SHP77 treated with DMSO at 0.1 percent for 48 hours (cell line): ENCODE results near the gene MIGA1.
"Not testable (repeated sequence)": the region's sequence is repeated elsewhere in the genome, so short reads cannot be mapped to it uniquely, and the experiment has no call there.

Source experiments
- DNase-seq: peaks from one replicate; lab custom pipeline; 2025; lab: John Stamatoyannopoulos, UW

The MIGA1 gene

GRCh38 chr1:77918918-77919317 is 139.5 kb downstream of the MIGA1 start:
- DNase-seq, result not testable (repeated sequence)

GRCh38 chr1:77925518-77925917 is 146.1 kb downstream of the MIGA1 start:
- DNase-seq, result no peak

DNA sequence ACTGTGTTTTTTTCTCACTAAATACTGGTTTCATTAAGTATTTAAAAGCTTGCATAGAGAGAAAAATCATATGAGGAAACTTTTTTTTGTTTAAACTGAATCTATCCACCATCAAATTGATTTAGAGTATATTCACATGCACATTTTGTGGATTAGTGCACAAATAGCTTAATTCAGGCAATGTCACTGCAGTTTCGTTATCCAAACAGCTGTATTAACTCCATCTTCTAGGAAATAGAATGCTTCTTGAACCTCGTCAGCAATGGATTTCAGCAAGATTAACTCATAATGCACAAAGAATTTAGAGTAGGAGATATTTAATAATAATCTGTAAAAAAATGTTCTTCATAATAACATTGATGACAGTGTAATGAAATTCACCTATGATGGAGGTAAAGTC is 146.5 kb downstream of the MIGA1 start:
- no peak for DNase-seq

DNA sequence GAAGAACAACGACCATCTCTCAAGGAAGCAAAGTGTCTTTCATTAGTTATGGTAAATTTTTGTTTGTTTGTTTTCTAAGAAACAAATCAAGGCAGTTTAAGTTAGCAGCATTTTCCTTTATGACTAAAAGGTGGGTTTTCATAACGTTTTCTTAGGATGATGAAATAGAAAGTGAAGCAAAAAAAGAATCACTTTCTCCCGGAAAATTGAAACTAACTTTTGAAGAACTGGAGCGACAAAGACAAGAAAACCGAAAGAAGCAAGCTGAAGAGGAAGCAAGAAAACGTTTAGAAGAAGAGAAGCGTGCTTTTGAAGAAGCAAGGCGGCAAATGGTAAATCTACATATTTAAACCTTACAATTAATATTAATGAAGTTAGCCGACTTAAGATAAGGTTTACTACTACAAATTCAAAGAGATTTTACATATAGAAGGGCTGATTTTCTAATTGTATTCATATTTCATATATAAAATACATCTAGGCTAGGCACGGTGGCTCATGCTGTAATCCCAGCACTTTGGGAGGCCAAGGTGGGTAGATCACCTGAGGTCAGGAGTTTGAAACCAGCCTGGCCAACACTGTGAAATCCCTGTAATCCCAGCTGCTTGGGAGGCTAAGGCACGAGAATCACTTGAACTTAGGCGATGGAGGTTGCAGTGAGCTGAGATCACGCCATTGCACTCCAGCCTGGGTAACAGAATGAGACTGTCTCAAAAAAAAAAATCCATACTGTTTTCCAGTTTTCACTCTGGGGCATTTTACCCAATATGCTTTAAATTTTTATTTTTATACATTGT is 147.3 kb downstream of the MIGA1 start:
- DNase-seq, result no peak

- no peak for DNase-seq
Observed at GRCh38 chr1:77927414-77927813, 148.0 kb downstream of the MIGA1 start.
